KOPT-K1 (cell line): Measurements from ENCODE around the gene XCL1.
"Not testable (repeated sequence)": the region's sequence is repeated elsewhere in the genome, so short reads cannot be mapped to it uniquely, and the experiment has no call there.

Experiments
- H3K27ac ChIP-seq: fragments of 200-600 bp; sonication (generic); 2 replicates; pipeline ENCODE4 v1.5.1; 2016; ENCODE audit warnings: antibody characterized with exemption, mild to moderate bottlenecking, low read depth, low read length; ENCODE audit not compliant: poor library complexity, severe bottlenecking
- H3K36me3 ChIP-seq: fragments of 200-600 bp; sonication (generic); 2 replicates; pipeline ENCODE4 v1.5.1; 2017; ENCODE audit warnings: antibody characterized with exemption, mild to moderate bottlenecking, low read length, moderate library complexity; ENCODE audit not compliant: insufficient read depth
- H3K9me3 ChIP-seq: fragments of 200-600 bp; sonication (generic); 2 replicates; pipeline ENCODE4 v1.5.1; 2017; ENCODE audit warnings: antibody characterized with exemption, low read length, mild to moderate bottlenecking; ENCODE audit not compliant: insufficient read depth, poor library complexity, severe bottlenecking

XCL1 gene

GRCh38 chr1:168581817-168582572 lies 5.6 kb downstream of the XCL1 start:
- Histone ChIP-seq H3K27ac (no peak overlapping the region), H3K36me3 (no peaks in the 10 kb centered on the region), H3K9me3 (no peaks in the 10 kb centered on the region)

- Histone ChIP-seq H3K27ac (no peak overlapping the region), H3K9me3 (no peaks in the 10 kb centered on the region), H3K36me3 (no peaks in the 10 kb centered on the region)
Measured at GRCh38 chr1:168582688-168583336, 6.4 kb downstream of the XCL1 start.

GRCh38 chr1:168583571-168583970 lies 7.2 kb downstream of the XCL1 start:
- no peaks in the 10 kb centered on the region for H3K9me3 ChIP-seq
- H3K36me3 ChIP-seq = no peaks in the 10 kb centered on the region
- no peak overlapping the region for H3K27ac ChIP-seq

GRCh38 chr1:168585191-168585590 lies 8.8 kb downstream of the XCL1 start:
- no peak overlapping the region for H3K27ac ChIP-seq
- no peaks in the 10 kb centered on the region for H3K36me3 ChIP-seq
- no peaks in the 10 kb centered on the region for H3K9me3 ChIP-seq

GRCh38 chr1:168585937-168586336 lies 9.5 kb downstream of the XCL1 start:
- Histone ChIP-seq H3K9me3 (no peaks in the 10 kb centered on the region), H3K36me3 (no peaks in the 10 kb centered on the region), H3K27ac (no peak overlapping the region)

- H3K9me3 ChIP-seq = no peaks in the 10 kb centered on the region
- no peak overlapping the region for H3K27ac ChIP-seq
- no peaks in the 10 kb centered on the region for H3K36me3 ChIP-seq
Measured at GRCh38 chr1:168589167-168589566, 12.8 kb downstream of the XCL1 start.

GRCh38 chr1:168591066-168591465 lies 14.7 kb downstream of the XCL1 start:
- H3K27ac ChIP-seq = no peak overlapping the region
- H3K9me3 ChIP-seq = no peaks in the 10 kb centered on the region
- no peaks in the 10 kb centered on the region for H3K36me3 ChIP-seq

- Histone ChIP-seq H3K27ac (no peak overlapping the region), H3K36me3 (no peaks in the 10 kb centered on the region), H3K9me3 (no peaks in the 10 kb centered on the region)
Measured at GRCh38 chr1:168591641-168592250, 15.3 kb downstream of the XCL1 start.

GRCh38 chr1:168595403-168595802 lies 19.0 kb downstream of the XCL1 start:
- not testable (repeated sequence) for H3K9me3 ChIP-seq, H3K36me3 ChIP-seq, H3K27ac ChIP-seq

- no peak overlapping the region for H3K27ac ChIP-seq
- no peaks in the 10 kb centered on the region for H3K36me3 ChIP-seq
- no peaks in the 10 kb centered on the region for H3K9me3 ChIP-seq
Measured at GRCh38 chr1:168598125-168598524, 21.7 kb downstream of the XCL1 start.

GRCh38 chr1:168598892-168599291 lies 22.5 kb downstream of the XCL1 start:
- no peaks in the 10 kb centered on the region for H3K9me3 ChIP-seq
- H3K27ac ChIP-seq = no peak overlapping the region

GRCh38 chr1:168599641-168600040 lies 23.2 kb downstream of the XCL1 start:
- no peak overlapping the region for H3K27ac ChIP-seq
- no peaks in the 10 kb centered on the region for H3K36me3 ChIP-seq
- H3K9me3 ChIP-seq = no peaks in the 10 kb centered on the region

More at GRCh38 chr1:168598892-168599291, 22.5 kb downstream of the XCL1 start:
- H3K36me3 ChIP-seq = no peaks in the 10 kb centered on the region

GRCh38 chr1:168601051-168601450 lies 24.6 kb downstream of the XCL1 start:
- no peaks in the 10 kb centered on the region for H3K9me3 ChIP-seq
- H3K36me3 ChIP-seq = no peaks in the 10 kb centered on the region
- H3K27ac ChIP-seq = no peak overlapping the region

GRCh38 chr1:168603501-168604110 lies 27.2 kb downstream of the XCL1 start:
- H3K36me3 ChIP-seq = no peaks in the 10 kb centered on the region
- no peak overlapping the region for H3K27ac ChIP-seq
- no peaks in the 10 kb centered on the region for H3K9me3 ChIP-seq

- H3K36me3 ChIP-seq = no peaks in the 10 kb centered on the region
- H3K27ac ChIP-seq = no peak overlapping the region
- H3K9me3 ChIP-seq = no peaks in the 10 kb centered on the region
Measured at GRCh38 chr1:168605443-168605842, 29.0 kb downstream of the XCL1 start.
